Measurements from ENCODE around the gene ATP6V1E1.
A peak's percentile ranks its signal among the peaks of the same experiment; 100 is the strongest.

ATP6V1E1 gene

DNA sequence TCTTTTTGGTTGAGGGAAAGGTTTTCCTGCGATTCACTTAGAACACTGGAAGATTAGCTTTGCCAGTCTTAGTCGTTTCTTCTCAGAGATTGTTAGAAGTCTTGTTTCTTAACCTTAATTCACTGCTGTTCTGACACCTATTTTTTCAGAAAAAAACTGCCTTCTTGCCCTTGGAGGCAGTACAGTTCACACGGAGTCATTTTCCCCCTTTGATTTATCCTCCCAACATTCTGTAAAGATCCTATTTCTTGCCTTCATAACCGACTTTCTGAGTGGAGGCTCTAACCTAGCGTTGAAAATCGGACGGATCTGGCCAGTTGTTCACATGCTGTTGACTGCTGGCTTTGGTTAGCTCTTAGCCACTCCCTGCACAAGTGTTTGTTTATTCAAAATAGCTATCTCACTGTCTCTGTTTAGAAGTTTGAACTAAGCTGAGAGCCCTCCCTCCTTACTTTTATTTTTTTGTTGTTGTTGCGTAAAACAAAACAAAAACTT lies 10.7 kb upstream of the ATP6V1E1 start:
- peaks cover 31% of the 10 kb centered on the region for H3K79me2 ChIP-seq (ENCODE audit: low read length)
- H3K36me3 ChIP-seq (replicated peaks; ENCODE audit: insufficient read depth, low read length) = no peaks in the 10 kb centered on the region
- TF ChIP-seq CTCF (IDR thresholded peaks at IDR 0.05; ENCODE audit: low read length) (no peak), EZH2 (optimal IDR thresholded peaks at IDR 0.05; ENCODE audit: low read depth, low read length) (no peak), EZH2phosphoT487 (IDR thresholded peaks at IDR 0.05; ENCODE audit: low read length) (no peak)
- no peaks in the 10 kb centered on the region for H3K9me2 ChIP-seq (replicated peaks; ENCODE audit: insufficient read depth, low read length)
- peak overlapping the region; percentile 61 for H3K4me2 ChIP-seq (ENCODE audit: low read depth, low read length)
- H4K20me1 ChIP-seq (ENCODE audit: insufficient read depth, low read length) = no peaks in the 10 kb centered on the region
- H2AFZ ChIP-seq (ENCODE audit: low read length) = peak overlapping the region; percentile 72
- H3K9ac ChIP-seq (ENCODE audit: low read length) = peak overlapping the region; percentile 98
- DNase-seq = peak; percentile 64
- peaks cover 18% of the 10 kb centered on the region for H3F3A ChIP-seq (ENCODE audit: insufficient read depth, low read length)
- peak overlapping the region; percentile 82 for H3K27ac ChIP-seq (ENCODE audit: low read length)
- H3K9me3 ChIP-seq (replicated peaks; ENCODE audit: insufficient read depth, low read length) = no peaks in the 10 kb centered on the region
- H3K27me3 ChIP-seq (replicated peaks; ENCODE audit: insufficient read depth, low read length) = no peaks in the 10 kb centered on the region
- peaks cover 9% of the 10 kb centered on the region; the same call in 1 of the 2 replicates for H3K4me1 ChIP-seq (ENCODE audit: low read length)
- H3K4me3 ChIP-seq (ENCODE audit: low read length) = peak overlapping the region; percentile 87

DNA sequence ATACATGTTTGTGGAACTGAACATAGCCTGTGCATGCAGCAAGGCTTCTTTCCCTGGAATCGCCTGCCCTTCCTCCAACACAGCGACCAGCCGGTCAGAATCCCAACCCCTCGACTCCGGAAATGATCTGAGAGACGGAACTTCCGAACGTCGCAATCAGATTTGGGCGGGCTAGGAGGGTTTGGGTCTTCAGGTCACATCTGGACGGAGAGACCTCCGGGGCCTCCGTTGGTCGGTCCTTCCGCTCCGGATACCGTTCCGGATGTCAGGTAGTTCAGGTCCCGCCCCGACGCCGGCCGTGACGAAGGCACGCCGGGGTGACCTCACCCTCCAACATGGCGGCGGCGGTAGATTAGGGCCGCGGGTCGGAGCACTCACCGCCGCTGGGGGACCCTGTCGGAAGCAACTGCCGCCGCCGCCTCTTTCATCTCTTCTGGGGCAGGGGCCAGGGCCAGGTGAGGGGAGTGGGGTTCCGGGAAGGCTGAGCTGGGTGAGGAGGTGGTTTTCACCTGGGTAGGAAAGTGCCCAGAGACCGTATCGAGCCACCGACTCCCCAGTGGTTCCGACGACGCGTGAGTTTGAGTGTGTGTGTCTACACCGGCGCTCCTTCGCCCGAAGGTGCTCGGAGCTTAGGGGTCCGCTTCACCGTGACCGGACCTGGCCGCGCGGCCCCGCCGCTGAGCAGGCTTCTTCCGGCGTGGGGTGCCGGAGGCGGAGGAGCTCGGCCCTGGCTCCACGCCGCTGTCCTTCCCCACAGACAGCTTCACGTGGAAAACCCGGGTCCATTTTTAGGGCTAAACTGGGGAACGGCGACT lies 10.1 kb upstream of the ATP6V1E1 start, which contains the start of gene BCL2L13:
BCL2L13 (plus strand) TSS at position 326 of the 815 bp plus-strand sequence. CDS start 16,955 bp downstream, outside the sequence.
- Histone ChIP-seq H3K9me2 (replicated peaks; ENCODE audit: insufficient read depth, low read length) (no peaks in the 10 kb centered on the region), H2AFZ (ENCODE audit: low read length) (peak within 1 kb of the TSS; percentile 75), H3K27me3 (replicated peaks; ENCODE audit: insufficient read depth, low read length) (no peaks in the 10 kb centered on the region), H4K20me1 (ENCODE audit: insufficient read depth, low read length) (no peaks in the 10 kb centered on the region), H3K4me2 (ENCODE audit: low read depth, low read length) (peak within 1 kb of the TSS; percentile 80), H3K27ac (ENCODE audit: low read length) (peak within 1 kb of the TSS; percentile 82), H3K4me1 (ENCODE audit: low read length) (peaks cover 9% of the 10 kb centered on the region; the same call in 1 of the 2 replicates), H3K9ac (ENCODE audit: low read length) (peak within 1 kb of the TSS; percentile 98), H3K79me2 (ENCODE audit: low read length) (peaks cover 31% of the 10 kb centered on the region), H3K36me3 (replicated peaks; ENCODE audit: insufficient read depth, low read length) (no peaks in the 10 kb centered on the region), H3K9me3 (replicated peaks; ENCODE audit: insufficient read depth, low read length) (no peaks in the 10 kb centered on the region), H3F3A (ENCODE audit: insufficient read depth, low read length) (peaks cover 18% of the 10 kb centered on the region), H3K4me3 (ENCODE audit: low read length) (peak within 1 kb of the TSS; percentile 87)
- 0 out of 2 replicates have a peak, but pooled peaks have one; percentile 4 for TF ChIP-seq CTCF (IDR thresholded peaks at IDR 0.05; ENCODE audit: low read length)
- TF ChIP-seq EZH2 (optimal IDR thresholded peaks at IDR 0.05; ENCODE audit: low read depth, low read length) = no peak
- no peak for TF ChIP-seq EZH2phosphoT487 (IDR thresholded peaks at IDR 0.05; ENCODE audit: low read length)
- peak; percentile 94 for DNase-seq

DNA sequence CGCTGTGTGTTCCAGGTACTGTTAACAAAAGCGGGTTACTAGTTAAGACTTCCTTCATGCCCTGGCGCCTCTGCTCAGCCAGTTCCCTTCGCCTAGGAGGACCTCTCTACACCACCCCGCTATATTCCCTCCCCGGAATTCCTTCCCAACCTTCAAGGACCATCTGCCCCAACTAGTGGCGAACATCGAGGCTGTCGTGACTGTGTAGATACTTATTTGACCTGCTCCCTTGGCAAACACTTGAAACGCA lies 9.6 kb upstream of the ATP6V1E1 start:
- Histone ChIP-seq H2AFZ (ENCODE audit: low read length) (peak overlapping the region; percentile 75), H3K4me3 (ENCODE audit: low read length) (peak overlapping the region; percentile 87), H3K27ac (ENCODE audit: low read length) (peak overlapping the region; percentile 82), H3F3A (ENCODE audit: insufficient read depth, low read length) (peaks cover 18% of the 10 kb centered on the region), H3K9me3 (replicated peaks; ENCODE audit: insufficient read depth, low read length) (no peaks in the 10 kb centered on the region), H3K4me1 (ENCODE audit: low read length) (peaks cover 9% of the 10 kb centered on the region; the same call in 1 of the 2 replicates), H3K27me3 (replicated peaks; ENCODE audit: insufficient read depth, low read length) (no peaks in the 10 kb centered on the region), H3K36me3 (replicated peaks; ENCODE audit: insufficient read depth, low read length) (no peaks in the 10 kb centered on the region), H3K79me2 (ENCODE audit: low read length) (peaks cover 31% of the 10 kb centered on the region), H3K9ac (ENCODE audit: low read length) (peak overlapping the region; percentile 98), H3K4me2 (ENCODE audit: low read depth, low read length) (peak overlapping the region; percentile 80), H4K20me1 (ENCODE audit: insufficient read depth, low read length) (no peaks in the 10 kb centered on the region), H3K9me2 (replicated peaks; ENCODE audit: insufficient read depth, low read length) (no peaks in the 10 kb centered on the region)
- no peak for DNase-seq
- TF ChIP-seq CTCF (IDR thresholded peaks at IDR 0.05; ENCODE audit: low read length) (no peak), EZH2 (optimal IDR thresholded peaks at IDR 0.05; ENCODE audit: low read depth, low read length) (no peak), EZH2phosphoT487 (IDR thresholded peaks at IDR 0.05; ENCODE audit: low read length) (no peak)

Measured in MM.1S (cell line).